ENCODE results near the gene HID1. TPM values are rescaled to one million over a fixed set of nuclear protein-coding genes. Genes with fewer than 3 reads are reported as not detected.
"Not testable (repeated sequence)": the region's sequence is repeated elsewhere in the genome, so short reads cannot be mapped to it uniquely, and the experiment has no call there.

The HID1 gene
- total RNA-seq, 4 donors from 2014 or later, result 4.6 to 21.9 (median 10.8) TPM

- H3K36me3 ChIP-seq, result no peaks in the 10 kb centered on the region
- ATAC-seq, result peak; percentile 57
- WGBS, 2 donors (ENCODE audit: low coverage in 1 of 2), result 83% methylated on average over 1 of the region's 3 CpGs; no CpG with 5 or more reads in 1 of the 2 donors
These were observed 2.2 kb downstream of the HID1 start for GRCh38 chr17:74970395-74970794.

DNA sequence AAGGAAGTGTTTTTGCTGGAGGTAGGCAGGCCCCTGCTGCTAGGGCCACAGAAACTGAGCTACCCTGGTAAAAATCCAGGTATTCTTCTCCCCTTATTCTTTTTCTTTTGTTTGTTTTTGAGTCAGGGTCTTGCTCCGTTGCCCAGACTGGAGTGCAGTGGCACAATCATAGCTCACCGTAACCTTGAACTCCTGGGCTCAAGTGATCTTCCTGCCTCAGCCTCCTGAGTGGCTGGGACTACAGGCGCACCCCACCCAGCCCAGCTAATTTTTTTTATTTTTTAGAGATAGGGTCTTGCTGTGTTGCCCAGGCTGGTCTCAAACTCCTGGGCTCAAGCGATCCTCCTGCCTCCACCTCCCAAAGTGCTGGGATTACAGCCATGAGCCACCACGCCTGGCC lies 3.1 kb downstream of the HID1 start:
- H3K36me3 ChIP-seq, ATAC-seq, H3K27ac ChIP-seq, H3K4me3 ChIP-seq, H3K9me3 ChIP-seq: not testable (repeated sequence)
- H3K4me1 ChIP-seq, result peaks cover 0 to 23% (median 14%) of the 10 kb centered on the region in 3 donors
- peaks cover 43% of the 10 kb centered on the region for H3K27me3 ChIP-seq
- 88 to 92% methylated on average over 2 to 5 of the region's 5 CpGs for WGBS, 2 donors (ENCODE audit: low coverage in 1 of 2)

More at GRCh38 chr17:74970395-74970794, 2.2 kb downstream of the HID1 start:
- H3K27ac ChIP-seq, result peak overlapping the region in 1 of 4 donors; percentile 75
- peak overlapping the region in 1 of 2 donors; percentile 77 for H3K4me3 ChIP-seq
- TF ChIP-seq POLR2AphosphoS5 (IDR thresholded peaks at IDR 0.05) (no peak), CTCF (IDR thresholded peaks at IDR 0.05) (no peak), EP300 (IDR thresholded peaks at IDR 0.05) (no peak), POLR2A (IDR thresholded peaks at IDR 0.05) (no peak)
- H3K27me3 ChIP-seq, result peaks cover 46% of the 10 kb centered on the region
- H3K9me3 ChIP-seq, result no peaks in the 10 kb centered on the region
- peaks cover 0 to 23% (median 14%) of the 10 kb centered on the region in 3 donors for H3K4me1 ChIP-seq

- TF ChIP-seq POLR2A (IDR thresholded peaks at IDR 0.05) (no peak), POLR2AphosphoS5 (IDR thresholded peaks at IDR 0.05) (no peak), EP300 (IDR thresholded peaks at IDR 0.05) (no peak), CTCF (IDR thresholded peaks at IDR 0.05) (no peak)
- Histone ChIP-seq H3K4me1 (peaks cover 0 to 23% (median 14%) of the 10 kb centered on the region in 3 donors), H3K36me3 (no peaks in the 10 kb centered on the region), H3K27ac (no peak overlapping the region), H3K9me3 (no peaks in the 10 kb centered on the region), H3K4me3 (no peak overlapping the region), H3K27me3 (peaks cover 32% of the 10 kb centered on the region)
- no CpG with 5 or more reads among the region's 5 CpGs for WGBS, 2 donors (ENCODE audit: low coverage in 1 of 2)
- ATAC-seq, result no peak
These were observed 4.2 kb downstream of the HID1 start for GRCh38 chr17:74968361-74968780.

DNA sequence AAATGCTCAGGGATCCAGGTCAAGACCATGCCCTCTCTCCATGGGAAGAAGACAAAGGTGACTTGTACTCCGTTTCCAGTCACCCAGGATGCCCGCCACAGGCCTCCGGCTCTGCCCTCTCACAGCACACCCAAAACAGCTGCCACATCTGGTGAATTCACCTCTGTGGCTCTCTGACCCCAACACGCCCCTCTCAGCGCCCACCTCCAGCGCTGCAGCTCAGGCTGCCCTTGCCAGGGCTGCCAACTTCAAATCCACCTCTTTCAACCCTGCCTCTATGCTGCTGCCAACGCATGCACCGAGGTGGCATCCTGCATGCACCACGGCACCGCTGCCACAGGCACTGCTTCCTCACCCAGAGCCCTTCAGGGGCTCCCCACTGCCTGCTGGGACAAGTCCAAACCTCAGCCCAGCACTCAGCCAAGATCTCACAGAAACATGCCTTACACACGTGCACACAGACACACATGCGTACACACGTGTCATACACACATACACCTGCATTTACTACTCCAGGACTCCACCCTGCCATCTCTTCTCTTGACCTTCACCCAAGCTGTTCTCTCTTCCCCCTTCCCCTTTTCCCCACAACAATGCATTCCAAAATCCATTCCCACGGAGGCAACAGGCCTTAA lies 7.5 kb downstream of the HID1 start:
- 72% methylated on average over 12 of the region's 14 CpGs; no CpG with 5 or more reads in 1 of the 2 donors for WGBS, 2 donors (ENCODE audit: low coverage in 1 of 2)

GRCh38 chr17:74964246-74964761 lies 8.3 kb downstream of the HID1 start:
- Histone ChIP-seq H3K4me1 (peaks cover 0 to 8% (median 0%) of the 10 kb centered on the region in 3 donors), H3K27ac (no peak overlapping the region), H3K36me3 (no peaks in the 10 kb centered on the region), H3K4me3 (no peak overlapping the region), H3K27me3 (no peaks in the 10 kb centered on the region), H3K9me3 (no peaks in the 10 kb centered on the region)
- no peak for TF ChIP-seq CTCF (IDR thresholded peaks at IDR 0.05)
- TF ChIP-seq POLR2A (IDR thresholded peaks at IDR 0.05), result no peak
- no peak for TF ChIP-seq EP300 (IDR thresholded peaks at IDR 0.05)
- no peak for TF ChIP-seq POLR2AphosphoS5 (IDR thresholded peaks at IDR 0.05)
- ATAC-seq, result no peak
- no CpG with 5 or more reads among the region's 12 CpGs for WGBS, 2 donors (ENCODE audit: low coverage in 1 of 2)

More for the DNA sequence above, 7.5 kb downstream of the HID1 start:
- ATAC-seq, result no peak
- Histone ChIP-seq H3K36me3 (no peaks in the 10 kb centered on the region), H3K9me3 (no peaks in the 10 kb centered on the region), H3K27ac (no peak overlapping the region), H3K27me3 (no peaks in the 10 kb centered on the region), H3K4me1 (peaks cover 0 to 8% (median 0%) of the 10 kb centered on the region in 3 donors), H3K4me3 (no peak overlapping the region)
- TF ChIP-seq POLR2A (IDR thresholded peaks at IDR 0.05), result no peak
- no peak for TF ChIP-seq EP300 (IDR thresholded peaks at IDR 0.05)
- TF ChIP-seq POLR2AphosphoS5 (IDR thresholded peaks at IDR 0.05), result no peak
- no peak for TF ChIP-seq CTCF (IDR thresholded peaks at IDR 0.05)
